ENCODE data around the gene UGGT2.

Gene UGGT2

DNA sequence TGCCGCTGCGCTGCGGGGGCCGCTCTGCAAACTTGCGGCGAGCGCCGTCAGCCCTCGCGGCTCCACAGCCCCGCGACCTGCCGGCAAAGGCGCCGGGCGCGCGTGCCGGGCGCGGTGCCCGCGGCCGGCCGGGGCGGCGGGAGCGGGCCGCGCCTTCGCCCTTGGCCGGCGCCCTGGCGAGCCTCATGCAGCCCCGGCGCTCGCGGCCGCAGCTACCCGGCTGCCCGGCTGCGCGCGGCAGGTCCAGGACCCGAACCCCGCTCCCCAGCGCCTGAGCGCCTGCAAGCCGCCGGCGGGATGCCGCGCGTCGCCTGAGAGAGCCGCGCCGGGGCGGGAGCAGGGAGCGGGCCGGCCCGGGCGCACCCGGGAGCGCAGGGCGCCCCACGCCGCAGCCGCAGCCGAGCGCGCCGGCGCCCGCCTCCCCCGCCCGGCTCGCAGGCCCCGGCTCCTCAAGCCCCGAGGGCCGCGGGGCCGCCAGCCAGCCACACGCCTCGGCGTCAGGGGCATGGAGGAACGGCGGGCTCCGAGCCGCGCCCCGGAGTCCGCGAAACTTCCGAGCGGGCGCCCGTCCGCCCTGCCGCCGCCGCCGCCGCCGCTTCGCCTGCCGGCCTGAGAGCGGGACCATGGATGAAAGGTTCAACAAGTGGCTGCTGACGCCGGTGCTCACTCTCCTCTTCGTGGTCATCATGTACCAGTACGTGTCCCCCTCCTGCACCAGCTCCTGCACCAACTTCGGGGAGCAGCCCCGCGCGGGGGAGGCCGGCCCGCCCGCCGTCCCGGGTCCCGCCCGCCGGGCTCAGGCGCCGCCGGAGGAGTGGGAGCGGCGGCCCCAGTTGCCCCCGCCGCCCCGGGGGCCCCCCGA, 37.3 kb upstream of the UGGT2 start:
- ChIA-PET CTCF (interaction anchor here (0.7 kb wide), 1 partner anchor 15 kb away, joined by 3 read pairs; no protein-coding TSS in a partner anchor), POLR2A (ENCODE audit: low non-redundant PET) (no interaction called here)
- H3K27ac ChIP-seq: no peak overlapping the region
- DNase-seq (ENCODE audit: low spot score): peak; percentile 14
- TF ChIP-seq, protein P1, sequence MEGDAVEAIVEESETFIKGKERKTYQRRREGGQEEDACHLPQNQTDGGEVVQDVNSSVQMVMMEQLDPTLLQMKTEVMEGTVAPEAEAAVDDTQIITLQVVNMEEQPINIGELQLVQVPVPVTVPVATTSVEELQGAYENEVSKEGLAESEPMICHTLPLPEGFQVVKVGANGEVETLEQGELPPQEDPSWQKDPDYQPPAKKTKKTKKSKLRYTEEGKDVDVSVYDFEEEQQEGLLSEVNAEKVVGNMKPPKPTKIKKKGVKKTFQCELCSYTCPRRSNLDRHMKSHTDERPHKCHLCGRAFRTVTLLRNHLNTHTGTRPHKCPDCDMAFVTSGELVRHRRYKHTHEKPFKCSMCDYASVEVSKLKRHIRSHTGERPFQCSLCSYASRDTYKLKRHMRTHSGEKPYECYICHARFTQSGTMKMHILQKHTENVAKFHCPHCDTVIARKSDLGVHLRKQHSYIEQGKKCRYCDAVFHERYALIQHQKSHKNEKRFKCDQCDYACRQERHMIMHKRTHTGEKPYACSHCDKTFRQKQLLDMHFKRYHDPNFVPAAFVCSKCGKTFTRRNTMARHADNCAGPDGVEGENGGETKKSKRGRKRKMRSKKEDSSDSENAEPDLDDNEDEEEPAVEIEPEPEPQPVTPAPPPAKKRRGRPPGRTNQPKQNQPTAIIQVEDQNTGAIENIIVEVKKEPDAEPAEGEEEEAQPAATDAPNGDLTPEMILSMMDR (conservative IDR thresholded peaks at IDR 0.05; ENCODE audit: low read depth): no peak

- peak; percentile 17 for DNase-seq (ENCODE audit: low spot score)
- POLR2A ChIA-PET (ENCODE audit: low non-redundant PET): no interaction called here
- TF ChIP-seq, protein P1 (conservative IDR thresholded peaks at IDR 0.05; ENCODE audit: low read depth): no peak
- CTCF ChIA-PET: interaction anchor here (0.7 kb wide), 1 partner anchor 15 kb away, joined by 3 read pairs; no protein-coding TSS in a partner anchor
- H3K27ac ChIP-seq: no peak within 1 kb of the TSS
Measured at GRCh38 chr13:96089749-96090239, 36.6 kb upstream of the UGGT2 start, which contains the start of gene HS6ST3. HS6ST3 (plus strand) TSS chr13:96090107.

- TF ChIP-seq, protein P1 (conservative IDR thresholded peaks at IDR 0.05; ENCODE audit: low read depth): no peak
- DNase-seq (ENCODE audit: low spot score): no peak
- no peak overlapping the region for H3K27ac ChIP-seq
- ChIA-PET POLR2A (ENCODE audit: low non-redundant PET) (no interaction called here), CTCF (no interaction called here)
Measured at GRCh38 chr13:96089139-96089538, 35.9 kb upstream of the UGGT2 start.

DNA sequence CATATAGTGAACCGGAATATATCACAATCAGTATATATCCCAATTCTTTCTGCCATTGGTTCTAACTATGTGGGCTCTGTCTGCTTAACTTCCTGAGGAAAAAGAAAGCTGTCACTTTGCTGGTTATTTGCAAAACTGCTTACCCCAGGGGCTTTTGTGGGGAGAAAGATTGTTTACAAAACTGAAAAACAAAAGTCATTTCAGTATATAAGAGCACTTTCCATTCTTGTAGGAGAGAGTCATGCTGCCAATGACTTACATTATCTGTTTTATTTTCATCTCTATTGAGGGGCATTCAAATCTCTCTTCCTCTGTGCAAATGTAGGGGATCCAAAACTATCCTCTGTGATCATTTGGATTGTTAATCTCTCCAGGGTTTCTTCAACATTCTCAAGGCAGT, 33.5 kb upstream of the UGGT2 start:
- DNase-seq (ENCODE audit: low spot score): no peak
- TF ChIP-seq, protein P1 (conservative IDR thresholded peaks at IDR 0.05; ENCODE audit: low read depth): no peak
- H3K27ac ChIP-seq: no peak overlapping the region
- CTCF ChIA-PET: no interaction called here
- POLR2A ChIA-PET (ENCODE audit: low non-redundant PET): no interaction called here

GRCh38 chr13:96082640-96083039, 29.4 kb upstream of the UGGT2 start:
- TF ChIP-seq, protein P1 (conservative IDR thresholded peaks at IDR 0.05; ENCODE audit: low read depth): no peak
- CTCF ChIA-PET: interaction anchor here (0.7 kb wide), 1 partner anchor 12 kb away, joined by 3 read pairs; no protein-coding TSS in a partner anchor
- POLR2A ChIA-PET (ENCODE audit: low non-redundant PET): no interaction called here
- H3K27ac ChIP-seq: no peak overlapping the region
- DNase-seq (ENCODE audit: low spot score): no peak

DNA sequence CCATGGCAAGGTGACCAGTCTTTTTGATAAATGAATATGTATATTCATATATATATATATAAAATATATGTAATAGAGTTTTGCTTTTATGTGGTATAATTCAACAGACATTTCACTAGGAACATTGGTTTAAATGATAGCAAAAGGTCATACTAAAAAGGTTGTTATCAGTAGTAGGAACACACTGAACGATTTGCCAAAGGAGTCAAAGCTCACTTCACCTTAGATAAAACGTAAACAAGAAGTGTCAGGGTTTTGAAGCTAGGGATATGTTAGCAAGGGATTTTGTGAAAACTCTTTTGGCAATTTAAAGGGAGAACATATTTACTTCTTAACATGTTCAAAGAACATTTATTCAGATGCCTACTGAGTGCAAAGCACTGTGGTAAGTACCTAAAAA, 28.7 kb upstream of the UGGT2 start:
- no peak overlapping the region for H3K27ac ChIP-seq
- no peak for DNase-seq (ENCODE audit: low spot score)
- POLR2A ChIA-PET (ENCODE audit: low non-redundant PET): no interaction called here
- TF ChIP-seq, protein P1 (conservative IDR thresholded peaks at IDR 0.05; ENCODE audit: low read depth): no peak
- CTCF ChIA-PET: no interaction called here
